ENCODE data around the gene THAP8. TPM values are rescaled to one million over a fixed set of nuclear protein-coding genes. Genes with fewer than 3 reads are reported as not detected.
"Not testable (repeated sequence)": the region's sequence is repeated elsewhere in the genome, so short reads cannot be mapped to it uniquely, and the experiment has no call there.

Gene THAP8
- total and polyA plus RNA-seq, 2 of the 13 experiments (the other 11 are each of a cell fraction or from before 2014, with no cell fraction given) = 1.7 to 3.7 TPM

GRCh38 chr19:36072081-36072480 lies 18.0 kb upstream of the THAP8 start:
- H3K36me3 ChIP-seq (replicated peaks in 1 of 2; ENCODE audit: control insufficient read depth in 1 of 2, insufficient read depth in 2 of 2, low read length in 2 of 2) = peaks cover 14 to 48% of the 10 kb centered on the region in 2 experiments
- DNase-seq (ENCODE audit: low spot score) (no peak), FAIRE-seq (no peak), ATAC-seq (no peak)
- no peaks in the 10 kb centered on the region for H3K27me3 ChIP-seq (ENCODE audit: control insufficient read depth in 1 of 2, insufficient read depth in 2 of 2, low read length in 2 of 2)
- peaks cover 2% of the 10 kb centered on the region for H3K79me2 ChIP-seq (ENCODE audit: insufficient read depth, low read length)
- no peak for TF ChIP-seq ZNF780A (CRISPR knock-in tag; IDR thresholded peaks at IDR 0.05)
- no peak for TF ChIP-seq ZEB1 (IDR thresholded peaks at IDR 0.05; ENCODE audit: insufficient replicate concordance, low read depth)
- no peak for TF ChIP-seq SALL2 (CRISPR knock-in tag; IDR thresholded peaks at IDR 0.05)
- no peak for TF ChIP-seq EED (CRISPR knock-in tag; IDR thresholded peaks at IDR 0.05)
- TF ChIP-seq ZNF282 (IDR thresholded peaks at IDR 0.05; ENCODE audit: partially characterized antibody) = no peak
- no peak overlapping the region for H2AFZ ChIP-seq (ENCODE audit: low read length)
- POLR2A ChIA-PET = no interaction called here
- CTCF ChIA-PET (ENCODE audit: low intra/inter-chr PET ratio, low total read pairs) = no interaction called here
- no peaks in the 10 kb centered on the region for H4K20me1 ChIP-seq (ENCODE audit: insufficient read depth, low read length)
- in situ Hi-C loops (cut with HindIII; ENCODE audit: extremely low pct_ligation_motif_present, low pct_unique_long_range_greater_than_20kb) (no loop called here), intact Hi-C loops (cut with micrococcal nuclease; ENCODE audit: unreplicated experiment) (no loop called here)
- no peaks in the 10 kb centered on the region for H3K9me3 ChIP-seq (ENCODE audit: low read length)
- H3K27ac ChIP-seq (ENCODE audit: extremely low read length, insufficient read depth, low read length) = no peak overlapping the region
- no peaks in the 10 kb centered on the region for H3K4me1 ChIP-seq (ENCODE audit: insufficient read depth, low read length)
- no peak overlapping the region for H3K9ac ChIP-seq (ENCODE audit: insufficient read depth, low read depth, low read length)
- 97% methylated on average over 5 of the region's 8 CpGs for WGBS (ENCODE audit: low lambda C conversion rate)
- no TSS peak for BruUV-seq (replicated peaks)
- H3K4me2 ChIP-seq (ENCODE audit: low read depth, low read length) = no peak overlapping the region
- H3K4me3 ChIP-seq (replicated peaks in 1 of 3; ENCODE audit: insufficient read depth in 1 of 3, low read depth in 2 of 3, low read length in 3 of 3) = no peak overlapping the region

DNA sequence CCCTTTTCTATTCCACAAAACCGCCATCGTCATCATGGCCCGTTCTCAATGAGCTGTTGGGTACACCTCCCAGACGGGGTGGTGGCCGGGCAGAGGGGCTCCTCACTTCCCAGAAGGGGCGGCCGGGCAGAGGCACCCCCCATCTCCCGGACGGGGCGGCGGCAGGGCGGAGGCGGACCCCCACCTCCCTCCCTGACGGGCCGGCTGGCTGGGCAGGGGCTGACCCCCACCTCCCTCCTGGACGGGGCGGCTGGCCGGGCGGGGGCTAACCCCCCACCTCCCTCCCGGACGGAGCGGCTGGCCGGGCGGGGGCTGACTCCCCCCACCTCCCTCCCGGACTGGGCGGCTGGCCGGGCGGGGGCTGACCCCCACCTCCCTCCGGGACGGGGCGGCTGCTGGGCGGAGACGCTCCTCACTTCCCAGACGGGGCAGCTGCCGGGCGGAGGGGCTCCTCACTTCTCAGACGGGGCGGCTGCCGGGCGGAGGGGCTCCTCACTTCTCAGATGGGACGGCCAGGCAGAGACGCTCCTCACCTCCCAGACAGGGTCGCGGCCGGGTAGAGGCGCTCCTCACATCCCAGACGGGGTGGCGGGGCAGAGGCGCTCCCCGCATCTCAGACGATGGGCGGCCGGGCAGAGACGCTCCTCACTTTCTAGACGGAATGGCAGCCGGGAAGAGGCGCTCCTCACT lies 14.9 kb upstream of the THAP8 start:
- FAIRE-seq; H3K4me3 ChIP-seq (replicated peaks in 1 of 3; ENCODE audit: insufficient read depth in 1 of 3, low read depth in 2 of 3, low read length in 3 of 3); DNase-seq (ENCODE audit: low spot score); H3K27me3 ChIP-seq (ENCODE audit: control insufficient read depth in 1 of 2, insufficient read depth in 2 of 2, low read length in 2 of 2); H3K4me2 ChIP-seq (ENCODE audit: low read depth, low read length); BruUV-seq (replicated peaks); CTCF ChIA-PET (ENCODE audit: low intra/inter-chr PET ratio, low total read pairs); ATAC-seq; H3K9ac ChIP-seq (ENCODE audit: insufficient read depth, low read depth, low read length); H3K27ac ChIP-seq (ENCODE audit: extremely low read length, insufficient read depth, low read length); H3K79me2 ChIP-seq (ENCODE audit: insufficient read depth, low read length); H2AFZ ChIP-seq (ENCODE audit: low read length); H3K9me3 ChIP-seq (ENCODE audit: low read length); in situ Hi-C loops (cut with HindIII; ENCODE audit: extremely low pct_ligation_motif_present, low pct_unique_long_range_greater_than_20kb); POLR2A ChIA-PET; H3K4me1 ChIP-seq (ENCODE audit: insufficient read depth, low read length); H4K20me1 ChIP-seq (ENCODE audit: insufficient read depth, low read length); intact Hi-C loops (cut with micrococcal nuclease; ENCODE audit: unreplicated experiment): not testable (repeated sequence)
- 98% methylated on average over 24 of the region's 57 CpGs for WGBS (ENCODE audit: low lambda C conversion rate)
- H3K36me3 ChIP-seq (replicated peaks in 1 of 2; ENCODE audit: control insufficient read depth in 1 of 2, insufficient read depth in 2 of 2, low read length in 2 of 2) = peaks cover 19 to 64% of the 10 kb centered on the region in 2 experiments
